DMS 273 treated with DMSO at 0.1 percent for 48 hours (cell line): ENCODE data around the gene GDPGP1.
"Not testable (repeated sequence)": the region's sequence is repeated elsewhere in the genome, so short reads cannot be mapped to it uniquely, and the experiment has no call there.

Experiments used
- DNase-seq: peaks from one replicate; lab custom pipeline; 2025; lab: John Stamatoyannopoulos, UW

The GDPGP1 gene, protein sequence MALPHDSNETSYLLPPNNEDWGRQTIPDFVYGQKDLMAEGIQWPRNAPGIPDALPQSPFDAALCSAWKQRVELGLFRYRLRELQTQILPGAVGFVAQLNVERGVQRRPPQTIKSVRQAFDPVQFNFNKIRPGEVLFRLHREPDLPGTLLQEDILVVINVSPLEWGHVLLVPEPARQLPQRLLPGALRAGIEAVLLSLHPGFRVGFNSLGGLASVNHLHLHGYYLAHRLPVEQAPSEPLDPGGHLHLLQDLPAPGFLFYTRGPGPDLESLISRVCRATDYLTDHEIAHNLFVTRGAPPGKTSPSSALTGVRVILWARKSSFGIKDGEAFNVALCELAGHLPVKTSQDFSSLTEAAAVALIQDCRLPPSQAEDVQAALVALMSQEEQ

DNA sequence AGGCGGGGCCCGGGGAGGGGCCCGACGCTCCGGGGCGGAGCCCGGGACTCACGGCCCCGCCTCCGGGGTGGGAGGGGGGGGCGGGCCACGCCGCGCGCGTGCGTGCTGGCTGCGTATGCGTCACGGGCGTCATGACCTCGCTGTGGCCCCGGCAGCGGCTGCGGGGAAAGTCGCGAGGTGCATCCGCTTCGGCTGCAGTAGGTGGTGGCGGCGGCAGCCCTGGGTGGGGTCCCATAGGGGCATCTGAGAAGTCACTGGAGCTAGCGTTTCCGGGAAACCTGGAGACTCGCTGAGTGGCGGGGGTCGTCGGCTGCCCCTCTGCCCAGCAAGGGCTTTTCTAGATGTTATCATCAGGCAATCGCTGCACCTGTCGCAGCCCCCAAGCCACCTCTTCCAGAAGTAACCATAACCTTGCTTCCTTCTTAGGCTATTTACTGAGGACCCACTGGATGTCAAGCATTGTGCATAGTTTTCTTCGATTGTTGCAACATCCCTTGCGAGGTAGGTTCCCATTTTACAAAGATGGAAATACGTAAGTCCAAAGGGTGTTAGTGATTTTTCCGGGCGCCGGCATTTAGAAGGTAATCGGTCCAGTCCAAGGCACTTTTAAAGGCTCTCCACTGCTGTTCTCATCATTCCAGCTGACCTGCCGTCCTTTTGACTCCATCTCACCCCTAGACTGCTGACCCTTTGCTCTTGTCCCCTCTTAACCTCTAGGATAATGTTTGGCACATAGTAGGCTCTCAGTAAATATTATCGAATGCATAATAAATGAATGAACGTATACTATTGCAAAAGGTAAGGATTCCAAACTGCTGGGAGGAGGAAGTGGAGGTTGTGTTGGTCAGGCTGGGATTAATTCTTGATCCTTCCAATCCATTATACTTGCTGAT is at the start of gene GDPGP1:
GDPGP1 (plus strand) TSS at position 114 of the 893 bp plus-strand sequence. CDS start 6,700 bp downstream, outside the sequence.
- no peak for DNase-seq

DNA sequence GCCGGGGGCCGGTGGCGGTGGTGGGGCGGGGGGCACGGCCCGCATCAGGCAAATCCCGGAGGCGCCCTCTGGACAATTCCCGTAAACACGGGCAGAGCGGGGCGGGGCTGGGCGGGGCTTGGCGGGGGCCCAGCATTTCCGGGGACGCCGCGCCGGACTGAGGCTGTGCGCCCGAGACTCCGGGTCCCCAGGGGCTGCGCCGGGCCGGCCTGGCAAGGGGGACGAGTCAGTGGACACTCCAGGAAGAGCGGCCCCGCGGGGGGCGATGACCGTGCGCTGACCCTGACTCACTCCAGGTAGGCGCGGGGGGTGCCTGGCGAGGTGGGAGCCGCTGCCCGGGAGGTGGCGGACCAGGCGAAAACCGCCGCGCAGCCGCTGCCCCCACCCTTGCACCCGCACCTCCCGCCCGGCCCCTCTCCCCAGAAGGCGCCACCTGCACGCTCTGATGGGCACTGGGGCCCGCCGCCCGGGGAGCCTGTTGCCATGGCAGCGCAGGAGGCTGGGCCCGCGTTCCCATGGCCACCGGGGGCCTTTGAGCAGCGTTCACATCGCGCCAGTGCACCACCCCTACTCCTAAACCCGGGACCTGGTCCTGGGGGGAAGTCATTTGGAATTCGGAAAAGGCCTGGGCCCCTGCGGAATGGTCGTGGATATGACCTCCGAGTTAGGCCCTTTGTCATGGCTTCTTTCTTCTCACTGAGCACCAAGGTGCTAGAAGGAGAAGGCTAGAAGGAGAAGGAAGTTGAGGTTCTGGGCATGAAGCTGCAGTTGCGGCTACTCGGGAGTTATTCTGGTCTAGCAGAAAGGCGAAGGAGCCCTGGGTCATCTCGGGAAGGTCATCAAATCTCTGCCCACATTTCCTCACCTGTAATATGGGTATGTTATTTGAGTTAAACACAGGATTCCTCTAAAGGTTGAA is 49.0 kb upstream of the GDPGP1 start:
- peak; percentile 21 for DNase-seq

DNA sequence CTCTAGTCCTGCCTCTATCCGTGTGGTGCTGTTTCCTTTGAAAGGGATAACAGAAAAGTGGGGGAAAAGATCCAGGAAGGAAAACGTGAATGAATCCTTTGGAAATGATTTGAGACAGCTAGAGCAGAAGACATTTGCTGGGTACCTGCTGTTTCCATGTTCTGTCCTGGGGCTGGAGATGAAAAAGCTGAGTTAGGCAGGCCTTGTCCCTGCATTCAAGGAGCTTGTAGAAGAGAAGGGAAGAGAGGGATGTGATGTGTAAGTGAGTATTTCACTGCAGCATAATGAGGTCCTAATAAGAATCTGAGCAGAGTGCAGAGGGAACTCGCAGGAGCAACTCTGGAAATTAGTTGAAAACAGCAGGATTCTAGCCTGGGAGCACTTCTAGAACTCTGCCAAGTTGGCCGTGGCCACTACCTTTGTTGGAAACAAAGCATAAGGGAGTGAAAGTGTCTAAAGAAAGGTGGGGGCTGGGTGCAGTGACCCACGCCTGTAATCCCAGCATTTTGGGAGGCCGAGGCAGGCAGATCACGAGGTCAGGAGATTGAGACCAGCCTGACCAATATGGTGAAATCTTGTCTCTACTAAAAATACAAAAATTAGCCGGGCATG is 46.6 kb upstream of the GDPGP1 start:
- DNase-seq, result no peak

DNA sequence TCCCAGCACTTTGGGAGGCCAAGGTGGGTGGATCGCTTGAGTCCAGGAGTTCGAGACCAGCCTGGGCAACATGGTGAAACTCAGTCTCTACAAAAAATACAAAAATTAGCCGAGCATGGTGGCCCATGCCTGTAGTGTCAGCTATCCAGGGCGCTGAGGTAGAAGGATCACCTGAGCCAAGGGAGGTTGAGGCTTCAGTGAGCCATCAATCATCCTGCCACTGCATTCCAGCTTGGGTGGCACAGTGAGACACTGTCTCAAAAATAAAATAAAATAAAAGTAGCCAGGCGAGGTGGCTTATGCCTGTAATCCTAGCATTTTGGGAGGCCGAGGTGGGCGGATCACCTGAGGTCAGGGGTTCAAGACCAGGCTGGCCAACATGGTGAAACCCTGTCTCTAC is 45.9 kb upstream of the GDPGP1 start:
- DNase-seq, result not testable (repeated sequence)

DNA sequence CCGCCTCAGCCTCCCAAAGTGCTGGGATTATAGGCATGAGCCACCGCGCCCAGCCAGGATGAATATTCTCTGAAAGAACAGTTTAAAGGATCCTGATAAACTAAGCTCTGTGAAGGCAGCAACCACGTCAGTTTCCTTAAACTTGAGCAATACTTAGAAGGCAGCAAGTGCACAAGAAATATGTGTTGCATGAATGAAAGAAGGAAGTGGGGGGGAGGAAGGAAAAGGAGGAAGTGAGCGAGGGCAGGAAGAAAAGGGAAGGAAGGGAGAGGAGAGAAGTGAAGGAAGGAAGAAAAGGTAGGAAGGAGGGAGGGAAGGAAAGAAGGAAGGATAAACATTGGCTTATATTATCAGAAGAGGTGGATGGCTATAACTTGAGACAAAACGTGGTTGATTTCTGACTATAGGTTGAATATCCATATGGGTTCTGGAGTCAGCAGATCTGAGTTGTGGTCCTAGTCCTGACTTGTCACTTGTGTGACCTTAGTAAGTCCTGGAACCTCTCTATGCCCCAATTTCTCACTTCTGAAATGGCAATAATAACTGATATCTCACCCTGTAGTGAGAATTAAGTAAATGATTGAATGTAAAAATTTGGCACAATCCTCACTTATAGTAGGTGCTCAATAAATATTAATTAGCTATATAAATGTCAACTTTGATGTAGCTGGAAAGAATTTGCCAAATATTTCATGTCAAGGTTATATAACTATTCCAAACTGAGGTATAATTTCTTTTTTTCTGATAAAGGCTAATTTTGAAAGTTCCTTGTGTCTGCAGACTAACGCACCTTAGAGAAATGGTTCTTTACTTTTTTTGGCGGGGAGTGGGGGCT is 44.9 kb upstream of the GDPGP1 start:
- DNase-seq, result no peak

DNA sequence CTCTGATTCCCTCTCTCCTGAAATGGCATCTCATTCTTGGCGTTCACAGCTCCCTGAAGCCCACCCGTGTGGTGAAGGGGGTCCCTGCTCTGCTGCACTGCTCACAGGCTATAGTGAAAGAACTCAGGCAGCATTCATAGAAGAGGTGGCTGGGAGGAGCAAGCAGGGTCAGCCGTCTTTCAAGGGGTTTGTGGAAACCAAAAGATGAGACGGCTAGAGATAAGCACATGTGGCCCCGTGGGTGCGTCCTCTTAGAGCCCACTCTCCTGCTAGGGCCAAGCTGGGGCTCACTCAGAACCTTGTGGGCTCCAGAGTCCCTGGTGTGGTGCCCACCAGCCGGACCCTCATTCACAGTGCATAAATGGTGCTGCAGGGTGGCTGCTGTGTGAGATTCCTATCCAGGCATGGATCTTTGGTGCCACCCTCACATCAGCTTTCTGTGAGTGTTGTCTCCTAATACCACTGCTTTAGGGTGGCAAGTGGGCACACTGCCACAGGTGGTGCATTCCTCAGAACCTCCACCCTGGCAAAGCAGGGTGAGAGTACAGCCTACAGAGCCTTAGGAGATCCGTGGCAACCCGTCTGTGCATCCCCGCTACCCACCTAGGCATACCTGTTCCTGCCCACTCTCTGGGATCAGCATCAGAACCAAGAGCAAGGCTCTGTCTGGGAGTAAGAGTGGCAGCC is 44.1 kb upstream of the GDPGP1 start:
- no peak for DNase-seq

DNA sequence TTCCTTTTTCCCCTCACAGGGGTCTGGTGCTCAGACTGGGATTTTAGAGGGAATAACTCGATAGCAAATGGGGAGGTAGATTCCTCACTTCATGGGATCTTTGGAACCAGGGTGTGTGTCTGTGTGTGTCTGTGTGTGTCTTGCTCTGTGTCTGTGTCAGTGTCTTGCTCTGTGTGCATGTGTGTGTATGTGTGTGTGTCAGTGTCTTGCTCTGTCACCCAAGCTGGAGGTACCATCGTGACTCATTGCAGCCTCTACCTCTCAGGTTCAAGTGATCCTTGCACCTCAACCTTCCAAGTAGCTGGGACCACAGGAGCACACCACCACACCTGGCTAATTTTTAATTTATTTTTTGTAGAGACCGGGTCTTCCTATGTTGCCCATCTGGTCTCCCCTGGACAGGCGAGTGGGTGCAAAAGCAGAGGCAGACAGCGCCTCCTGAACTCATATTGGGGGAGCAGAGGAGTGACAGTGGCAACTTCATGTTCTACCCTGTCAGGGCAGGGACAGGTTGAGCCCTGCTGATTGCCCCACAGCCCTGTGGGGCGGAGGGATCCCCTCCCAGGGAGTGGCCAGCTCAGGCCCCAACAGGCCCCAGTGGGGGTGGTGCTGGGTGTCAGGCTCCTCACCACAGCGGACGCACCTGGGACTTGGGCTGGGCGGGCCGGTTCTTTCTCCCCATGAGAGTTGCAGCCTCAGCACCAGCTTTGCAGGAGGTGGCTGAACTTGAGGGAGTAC is 43.2 kb upstream of the GDPGP1 start:
- no peak for DNase-seq

DNA sequence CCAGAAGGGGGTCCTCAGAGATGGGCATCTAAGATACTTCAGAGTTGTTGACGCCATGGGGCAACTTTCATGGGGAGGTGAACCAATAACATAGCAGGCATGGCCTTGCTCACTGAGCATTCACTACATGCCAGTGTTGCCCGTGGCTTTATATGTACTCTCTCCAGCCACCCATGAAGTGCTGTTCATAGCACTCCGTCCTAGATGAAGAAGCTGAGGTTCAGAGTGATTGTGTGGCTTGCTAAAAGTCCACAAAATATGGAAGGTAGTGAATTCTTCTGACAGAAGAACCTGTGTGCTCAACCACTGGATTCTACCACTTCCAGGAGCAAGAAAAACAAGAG is 42.7 kb upstream of the GDPGP1 start:
- no peak for DNase-seq

DNA sequence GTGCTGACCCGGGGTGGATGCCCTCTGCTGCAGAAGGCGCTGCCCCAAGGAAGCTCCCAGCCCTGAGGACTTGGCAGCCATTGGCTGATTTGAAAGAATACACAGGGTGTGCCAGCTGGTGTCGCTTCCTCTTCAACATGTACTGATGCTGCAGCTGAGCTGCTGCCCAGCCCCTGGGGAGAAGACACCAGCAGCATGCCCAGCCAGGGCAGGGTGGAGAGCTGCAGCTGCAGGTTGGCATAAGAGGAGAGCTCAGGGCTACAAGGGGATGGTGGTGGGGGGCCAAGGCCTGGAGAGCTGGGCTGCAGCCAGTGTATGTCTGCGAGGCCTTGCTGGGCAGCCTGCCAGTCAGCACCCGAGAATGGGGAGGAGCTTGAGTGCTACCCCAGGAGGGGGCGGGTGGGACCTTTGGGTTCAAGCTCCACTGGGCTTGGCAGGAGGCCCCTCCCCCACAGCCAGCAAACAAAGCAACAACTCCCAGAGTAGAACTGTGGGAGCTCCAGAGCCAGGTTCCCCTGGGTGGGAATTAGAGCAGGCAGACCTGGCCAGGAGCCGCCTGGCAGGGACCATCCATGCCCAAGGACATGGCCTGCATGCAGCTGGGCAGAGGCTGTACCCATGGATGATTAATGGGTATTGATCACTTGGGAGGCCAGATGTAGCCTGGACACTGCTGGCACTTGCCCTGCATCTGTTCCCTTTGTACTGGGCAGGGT is 42.1 kb upstream of the GDPGP1 start:
- peak; percentile 29 for DNase-seq

DNA sequence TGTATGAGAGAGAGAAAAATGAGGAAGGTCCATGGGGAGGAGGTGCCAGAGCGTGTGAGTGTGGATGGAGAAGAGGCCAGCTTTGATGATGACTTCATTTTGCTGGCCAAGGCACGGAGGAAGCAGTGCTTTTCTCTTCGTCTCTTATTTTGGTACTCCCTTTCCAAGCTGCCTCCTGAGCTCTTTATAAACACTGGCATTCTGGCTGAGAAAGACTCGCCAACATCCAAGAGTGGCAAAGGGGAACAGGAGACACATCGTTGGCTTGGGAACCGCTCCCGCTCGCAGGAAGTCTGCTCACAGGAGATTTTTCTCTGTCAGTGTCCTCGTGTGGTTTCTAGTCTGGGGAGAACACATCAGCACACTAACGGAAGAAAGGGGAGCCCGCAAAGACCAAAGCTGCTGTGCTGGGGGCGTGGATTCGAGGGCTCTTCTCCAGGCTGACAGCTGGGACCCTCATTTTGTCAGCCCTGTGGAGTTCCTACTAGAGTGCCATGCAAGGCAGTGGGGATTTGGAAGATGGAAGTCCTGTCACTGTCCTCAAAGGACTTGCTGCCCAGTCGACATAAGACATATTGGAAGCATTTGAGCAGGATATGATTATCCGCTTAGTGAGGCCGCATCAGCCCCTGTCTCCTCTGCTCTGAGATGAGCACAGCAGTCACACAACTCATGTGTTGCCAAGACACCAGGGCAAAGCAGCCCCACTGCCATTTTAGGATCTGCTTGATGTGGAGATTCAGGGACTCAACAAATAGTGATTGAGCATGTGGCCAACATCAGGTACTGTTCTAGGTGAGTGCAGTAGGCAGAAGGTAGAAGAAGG is 40.8 kb upstream of the GDPGP1 start:
- DNase-seq, result no peak

DNA sequence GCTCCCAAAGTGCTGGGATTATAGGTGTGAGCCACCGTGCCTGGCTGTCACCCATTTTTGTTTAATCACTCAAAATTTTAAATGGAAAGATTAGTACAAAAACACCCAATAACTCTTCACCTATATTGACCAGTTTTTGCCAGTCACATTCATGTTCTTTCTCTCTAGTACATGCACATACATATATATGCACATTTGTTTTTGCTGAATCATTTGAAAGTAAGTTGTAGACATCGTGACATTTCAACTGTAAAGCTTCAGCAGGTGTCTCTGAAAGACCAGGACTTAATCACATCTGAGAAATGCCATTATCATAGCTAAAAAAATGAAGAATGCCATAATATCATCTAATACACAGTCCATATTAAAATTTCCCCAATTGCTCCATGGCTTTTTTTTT is 39.4 kb upstream of the GDPGP1 start:
- DNase-seq, result no peak

DNA sequence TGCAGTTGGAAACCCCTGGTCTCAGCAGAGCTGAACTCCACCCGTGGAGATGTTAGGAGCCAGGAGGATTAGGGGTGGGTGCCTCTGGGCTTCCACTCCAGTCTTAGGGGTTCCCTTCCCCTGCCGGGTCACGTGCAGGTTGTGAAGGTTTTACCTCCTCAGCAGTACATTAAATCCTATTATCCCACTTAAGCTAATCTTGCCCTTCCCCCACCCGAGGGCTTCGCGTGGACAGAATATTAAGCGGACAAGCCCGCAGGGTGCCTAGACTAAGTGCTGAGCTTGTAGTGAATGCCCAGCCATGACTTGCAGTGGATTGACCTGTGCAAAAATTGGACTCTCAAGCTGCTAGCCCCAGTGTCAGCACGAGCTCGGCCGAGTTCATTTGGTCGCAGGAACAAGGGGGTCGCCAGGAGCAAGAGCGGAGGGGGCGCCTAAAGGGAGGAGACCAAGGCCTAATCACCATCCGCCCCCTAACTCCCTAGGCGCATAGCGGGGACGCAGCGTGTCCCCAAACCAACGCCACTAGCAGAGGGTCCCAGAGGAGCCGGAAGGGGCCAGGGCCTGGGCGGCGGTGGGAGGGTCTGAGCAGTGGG is 33.4 kb upstream of the GDPGP1 start:
- no peak for DNase-seq

DNA sequence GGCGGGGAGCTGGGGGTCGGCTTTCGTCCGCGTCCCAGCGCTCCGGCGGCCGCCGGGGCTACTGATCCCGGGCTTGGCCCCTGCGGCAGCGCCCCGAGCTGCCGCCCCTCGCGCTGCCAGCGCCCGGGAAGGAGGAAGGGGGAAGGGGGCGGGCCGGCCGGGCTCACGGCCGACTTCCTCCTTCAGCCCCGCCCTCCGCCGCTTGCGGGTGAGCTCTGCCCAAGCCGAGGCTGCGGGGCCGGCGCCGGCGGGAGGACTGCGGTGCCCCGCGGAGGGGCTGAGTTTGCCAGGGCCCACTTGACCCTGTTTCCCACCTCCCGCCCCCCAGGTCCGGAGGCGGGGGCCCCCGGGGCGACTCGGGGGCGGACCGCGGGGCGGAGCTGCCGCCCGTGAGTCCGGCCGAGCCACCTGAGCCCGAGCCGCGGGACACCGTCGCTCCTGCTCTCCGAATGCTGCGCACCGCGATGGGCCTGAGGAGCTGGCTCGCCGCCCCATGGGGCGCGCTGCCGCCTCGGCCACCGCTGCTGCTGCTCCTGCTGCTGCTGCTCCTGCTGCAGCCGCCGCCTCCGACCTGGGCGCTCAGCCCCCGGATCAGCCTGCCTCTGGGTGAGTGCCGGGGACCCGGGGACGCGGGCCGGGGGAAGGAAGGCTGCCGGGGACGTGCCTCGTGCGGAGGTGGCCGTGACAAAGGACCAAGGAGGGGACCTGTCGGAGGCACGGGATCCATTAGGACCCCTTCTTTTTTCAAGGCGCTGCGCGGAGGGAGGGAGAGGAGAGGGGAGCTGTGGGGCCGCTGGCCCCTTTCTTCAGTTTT is 32.7 kb upstream of the GDPGP1 start, which contains the start of gene SEMA4B:
SEMA4B (plus strand) TSS at position 201 of the 814 bp plus-strand sequence; CDS start at position 450, 249 bp downstream.
- DNase-seq, result no peak

DNA sequence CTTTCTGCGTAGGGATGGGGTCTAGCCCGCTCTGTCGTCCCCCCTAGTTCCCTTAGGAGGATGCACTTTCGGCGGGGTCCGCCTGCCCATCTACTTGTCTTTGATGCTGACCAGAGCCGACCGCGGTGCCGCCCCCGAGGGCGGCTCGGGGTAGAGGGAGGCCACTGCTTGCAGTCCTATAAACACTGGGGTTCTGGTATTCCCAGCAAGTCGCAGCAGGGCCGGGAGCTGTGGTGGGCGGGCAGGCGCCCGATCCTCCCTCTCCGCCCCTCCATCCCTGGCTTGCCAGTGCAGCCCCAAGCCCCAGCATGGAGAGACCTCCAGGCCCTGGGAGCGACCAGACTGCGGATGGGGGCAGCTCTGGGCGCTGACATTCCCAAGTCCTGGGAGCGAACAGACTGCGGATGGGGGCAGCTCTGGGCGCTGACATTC is 32.0 kb upstream of the GDPGP1 start:
- no peak for DNase-seq

DNA sequence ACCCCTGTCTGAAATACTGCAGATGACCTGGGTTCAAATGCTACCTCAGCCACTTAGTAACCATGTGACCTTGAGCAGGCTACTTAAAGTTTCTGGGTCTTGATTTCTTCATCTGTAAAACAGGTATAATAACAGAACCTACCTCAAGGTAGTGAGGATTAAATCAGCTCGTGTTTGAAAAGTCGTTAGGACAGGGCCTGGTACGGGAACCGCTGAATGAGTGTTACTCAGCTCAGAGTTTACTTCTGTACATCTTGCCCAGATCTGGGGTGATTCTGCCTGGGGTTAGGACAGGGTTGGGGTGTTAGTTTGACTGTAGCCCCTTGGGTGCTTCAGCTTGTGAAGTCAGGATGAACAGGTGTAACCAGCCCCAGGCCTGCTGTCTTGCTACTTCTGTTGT is 31.1 kb upstream of the GDPGP1 start:
- DNase-seq, result no peak

DNA sequence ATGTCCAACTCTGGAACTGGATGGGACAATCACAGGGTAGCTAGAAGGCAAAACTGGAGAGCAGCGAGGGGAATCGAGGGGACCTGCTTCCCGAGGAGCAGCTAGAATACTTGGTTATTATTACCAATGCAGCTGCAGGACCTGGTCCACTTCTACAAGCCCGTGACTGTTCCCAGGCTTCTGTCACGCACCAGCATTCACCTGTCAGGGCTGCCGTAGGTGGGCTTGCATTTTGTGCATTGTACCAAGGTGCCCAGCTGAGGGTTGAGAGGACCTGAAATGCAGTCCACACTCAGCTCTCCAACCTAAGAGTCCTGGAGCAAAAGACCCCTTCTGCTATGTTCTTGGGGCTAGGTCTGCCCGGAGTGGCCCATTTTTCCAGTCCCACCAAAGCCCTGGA is 30.5 kb upstream of the GDPGP1 start:
- no peak for DNase-seq
